Measurements from ENCODE around the gene CCDC102A. TPM values are rescaled to one million over a fixed set of nuclear protein-coding genes. Genes with fewer than 3 reads are reported as not detected.

The CCDC102A gene
- total and polyA plus RNA-seq, 9 of the 15 experiments (the other 6 are each of a cell fraction or from before 2014, with no cell fraction given): 0.03 to 4.9 (median 1.4) TPM

- TF ChIP-seq YY1 (IDR thresholded peaks at IDR 0.05; ENCODE audit: borderline replicate concordance in 1 of 3, control insufficient read depth in 1 of 3, extremely low read depth in 1 of 3, insufficient read depth in 3 of 3, insufficient read length in 1 of 3, insufficient replicate concordance in 2 of 3, low read depth in 1 of 3, low read length in 2 of 3) (no peak), MIER1 (IDR thresholded peaks at IDR 0.05; ENCODE audit: low read depth) (no peak), FIP1L1 (IDR thresholded peaks at IDR 0.05; ENCODE audit: low read depth, low read length, poor library complexity, severe bottlenecking) (no peak), ZNF512 (tag; IDR thresholded peaks at IDR 0.05) (no peak), SUPT5H (IDR thresholded peaks at IDR 0.05) (no peak)
- Histone ChIP-seq H3K9ac (ENCODE audit: insufficient read depth in 1 of 2, low read depth in 2 of 2, low read length in 2 of 2) (no peak overlapping the region), H3K4me1 (replicated peaks in 1 of 2; ENCODE audit: control insufficient read depth in 2 of 2, insufficient read depth in 2 of 2, low read length in 2 of 2) (peaks cover 0 to 10% of the 10 kb centered on the region in 2 experiments; a peak in 3 of 5 replicates), H3K36me3 (ENCODE audit: control insufficient read depth, insufficient read depth, low read length) (no peaks in the 10 kb centered on the region), H3K79me2 (ENCODE audit: control insufficient read depth, insufficient read depth, low read length) (no peaks in the 10 kb centered on the region), H4K20me1 (replicated peaks; ENCODE audit: control insufficient read depth, insufficient read depth, low read length) (no peaks in the 10 kb centered on the region; the same call in 1 of the 2 replicates), H3K27me3 (ENCODE audit: control insufficient read depth in 2 of 2, insufficient read depth in 2 of 2, low read length in 2 of 2) (peaks cover 14 to 32% of the 10 kb centered on the region in 2 experiments), H3K4me2 (ENCODE audit: insufficient read depth, low read length) (no peak overlapping the region), H3K9me3 (replicated peaks; ENCODE audit: control insufficient read depth, insufficient read depth, low read depth, low read length) (no peaks in the 10 kb centered on the region), H3K27ac (ENCODE audit: extremely low read depth, low read depth, low read length) (no peak overlapping the region), H3K9me1 (ENCODE audit: control insufficient read depth, insufficient read depth, low read length) (no peaks in the 10 kb centered on the region), H3K4me3 (no peak overlapping the region), H2AFZ (ENCODE audit: low read depth, low read length) (no peak overlapping the region)
- 4% methylated on average over 4 of the region's 4 CpGs for WGBS (ENCODE audit: insufficient coverage, low coverage, missing lambda C conversion rate)
- no TSS peak for BruUV-seq (replicated peaks)
- DNase-seq (ENCODE audit: extremely low read depth in 1 of 4, low spot score in 3 of 4) (no peak), FAIRE-seq (no peak), ATAC-seq (no peak)
- intact Hi-C loops (cut with micrococcal nuclease): no loop called here
- ChIA-PET POLR2A (no interaction called here), CTCF (ENCODE audit: low intra/inter-chr PET ratio) (no interaction called here)
- in situ Hi-C loops (cut with MboI): no loop called here
Observed at GRCh38 chr16:57559072-57559790, 22.9 kb upstream of the CCDC102A start.

Data from K562 (cell line).